Measurements from ENCODE around the gene UBE2G2. TPM values are rescaled to one million over a fixed set of nuclear protein-coding genes. Genes with fewer than 3 reads are reported as not detected.

The UBE2G2 gene
- total RNA-seq, 2 donors from 2014 or later = 124 TPM

DNA sequence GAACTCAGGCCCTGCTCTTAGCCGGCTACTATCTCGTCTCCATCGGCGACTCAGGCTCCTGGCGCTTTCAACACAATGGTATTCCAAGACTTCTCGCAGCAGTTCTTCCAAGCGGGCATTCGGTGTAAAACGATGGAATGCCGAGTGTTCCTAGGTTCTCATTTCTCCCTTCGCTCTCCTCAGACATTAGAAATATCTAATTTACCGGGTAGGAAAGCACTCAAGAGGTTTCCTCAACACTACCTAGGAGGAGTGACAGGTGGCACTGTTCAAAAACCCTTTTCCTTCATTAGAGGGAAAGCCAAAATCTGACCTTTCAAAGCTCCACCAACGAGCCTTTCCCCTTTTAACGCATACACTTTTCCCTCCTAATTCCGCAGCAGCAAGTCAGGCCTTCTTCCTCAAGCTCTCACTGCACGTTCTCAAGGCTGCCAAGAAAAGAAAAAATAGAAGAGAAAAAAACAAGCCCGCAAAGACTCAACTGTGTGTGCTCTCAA is 601 bp downstream of the UBE2G2 start:
- H3K4me1 Mint-ChIP-seq = peaks cover 40% of the 10 kb centered on the region
- no peaks in the 10 kb centered on the region for H3K27me3 Mint-ChIP-seq
- peak overlapping the region; percentile 97 for H3K4me3 Mint-ChIP-seq
- peak overlapping the region; percentile 62 for H3K27ac Mint-ChIP-seq
- no peaks in the 10 kb centered on the region for H3K9me3 ChIP-seq (ENCODE audit: control insufficient read depth, low read length, poor library complexity, severe bottlenecking)
- DNase-seq (no peak), ATAC-seq (peak; percentile 72)
- peaks cover 7% of the 10 kb centered on the region for H3K36me3 Mint-ChIP-seq (ENCODE audit: low read depth)

DNA sequence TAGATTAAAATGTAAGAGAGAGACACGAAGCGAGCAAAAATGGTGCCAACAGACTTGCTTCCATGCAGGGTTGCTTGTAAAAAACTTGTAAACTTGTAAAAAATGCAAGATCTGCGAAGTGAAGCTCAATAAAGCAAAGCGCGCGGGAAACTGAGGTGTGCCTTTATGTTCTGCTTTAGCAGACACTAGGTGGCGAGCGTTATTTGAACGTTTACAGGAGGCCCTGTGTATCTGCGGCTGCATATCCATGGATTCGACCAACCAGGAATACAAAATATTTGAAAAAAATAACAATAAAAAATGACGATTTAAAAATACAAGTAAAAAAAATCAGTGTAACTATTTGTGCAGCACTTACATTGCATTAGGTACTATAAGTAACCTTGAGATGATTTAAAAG is 1.5 kb downstream of the UBE2G2 start:
- no peaks in the 10 kb centered on the region for H3K9me3 ChIP-seq (ENCODE audit: control insufficient read depth, low read length, poor library complexity, severe bottlenecking)
- ATAC-seq (no peak), DNase-seq (no peak)
- H3K4me3 Mint-ChIP-seq = peak overlapping the region; percentile 97
- peak overlapping the region; percentile 87 for H3K27ac Mint-ChIP-seq
- no peaks in the 10 kb centered on the region for H3K27me3 Mint-ChIP-seq
- H3K36me3 Mint-ChIP-seq (ENCODE audit: low read depth) = peaks cover 3% of the 10 kb centered on the region
- H3K4me1 Mint-ChIP-seq = peaks cover 44% of the 10 kb centered on the region

DNA sequence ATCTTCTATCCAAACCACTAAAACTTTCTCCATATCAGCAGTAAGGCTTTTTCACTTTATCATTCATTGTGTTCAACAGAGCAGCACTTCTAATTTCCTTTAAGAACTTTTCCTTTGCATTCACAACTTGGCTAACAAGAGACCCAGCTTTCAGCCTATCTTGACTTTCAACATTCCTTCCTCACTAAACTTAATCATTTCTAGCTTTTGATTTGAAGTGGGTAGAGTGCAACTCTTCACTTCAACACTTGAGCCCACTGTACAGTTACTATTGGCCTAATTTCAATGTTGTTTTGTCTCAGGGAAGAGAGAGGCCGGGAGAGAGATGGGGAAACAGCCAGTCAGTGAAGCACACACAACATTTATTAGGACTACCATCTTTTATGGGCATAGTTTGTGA is 2.0 kb downstream of the UBE2G2 start:
- peak overlapping the region; percentile 12 for H3K4me3 Mint-ChIP-seq
- no peak for ATAC-seq
- DNase-seq = no peak
- peak overlapping the region; percentile 87 for H3K27ac Mint-ChIP-seq
- no peaks in the 10 kb centered on the region for H3K9me3 ChIP-seq (ENCODE audit: control insufficient read depth, low read length, poor library complexity, severe bottlenecking)
- no peaks in the 10 kb centered on the region for H3K27me3 Mint-ChIP-seq
- H3K4me1 Mint-ChIP-seq = peaks cover 44% of the 10 kb centered on the region
- H3K36me3 Mint-ChIP-seq (ENCODE audit: low read depth) = peaks cover 3% of the 10 kb centered on the region

DNA sequence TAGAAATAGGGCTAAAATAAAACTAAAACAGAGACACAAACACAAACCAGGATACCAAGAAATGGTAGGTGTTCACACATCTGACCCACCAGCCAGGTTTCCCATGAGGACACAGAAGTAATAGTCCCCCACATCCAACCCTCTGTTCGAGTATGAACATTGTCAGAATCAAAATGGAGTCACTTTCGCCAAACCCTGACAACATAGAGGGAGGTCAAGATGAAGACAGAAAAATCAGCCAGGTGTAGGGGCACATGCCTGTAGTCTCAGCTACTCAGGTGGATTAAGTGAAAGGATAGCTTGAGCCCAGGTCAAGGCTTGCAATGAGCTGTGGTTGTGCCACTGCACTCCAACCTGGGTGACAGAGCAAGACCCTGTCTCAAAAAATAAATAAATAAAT is 3.8 kb downstream of the UBE2G2 start:
- ATAC-seq (no peak), DNase-seq (no peak)
- no peaks in the 10 kb centered on the region for H3K27me3 Mint-ChIP-seq
- H3K9me3 ChIP-seq (ENCODE audit: control insufficient read depth, low read length, poor library complexity, severe bottlenecking) = no peaks in the 10 kb centered on the region
- no peak overlapping the region for H3K4me3 Mint-ChIP-seq
- no peaks in the 10 kb centered on the region for H3K36me3 Mint-ChIP-seq (ENCODE audit: low read depth)
- H3K27ac Mint-ChIP-seq = no peak overlapping the region
- H3K4me1 Mint-ChIP-seq = peaks cover 48% of the 10 kb centered on the region

DNA sequence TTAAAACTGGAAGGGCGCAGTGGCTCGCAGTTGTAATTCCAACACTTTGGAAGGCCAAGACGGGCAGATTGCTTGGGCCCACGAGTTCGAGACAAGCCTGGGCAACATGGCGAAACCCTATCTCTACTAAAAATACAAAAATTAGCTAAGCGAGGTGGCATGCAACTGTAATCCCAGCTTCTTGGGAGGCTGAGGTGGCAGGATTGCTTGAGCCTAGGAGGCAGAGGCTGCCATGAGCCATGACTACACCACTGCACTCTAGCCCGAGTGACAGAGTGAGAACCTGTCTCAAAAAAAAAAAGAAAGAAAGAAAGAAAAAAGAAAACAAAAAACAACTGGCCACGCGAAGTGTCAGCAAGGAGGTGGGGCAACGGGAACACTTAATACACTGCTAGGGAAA is 6.3 kb downstream of the UBE2G2 start:
- ATAC-seq = no peak
- H3K27ac Mint-ChIP-seq = no peak overlapping the region

DNA sequence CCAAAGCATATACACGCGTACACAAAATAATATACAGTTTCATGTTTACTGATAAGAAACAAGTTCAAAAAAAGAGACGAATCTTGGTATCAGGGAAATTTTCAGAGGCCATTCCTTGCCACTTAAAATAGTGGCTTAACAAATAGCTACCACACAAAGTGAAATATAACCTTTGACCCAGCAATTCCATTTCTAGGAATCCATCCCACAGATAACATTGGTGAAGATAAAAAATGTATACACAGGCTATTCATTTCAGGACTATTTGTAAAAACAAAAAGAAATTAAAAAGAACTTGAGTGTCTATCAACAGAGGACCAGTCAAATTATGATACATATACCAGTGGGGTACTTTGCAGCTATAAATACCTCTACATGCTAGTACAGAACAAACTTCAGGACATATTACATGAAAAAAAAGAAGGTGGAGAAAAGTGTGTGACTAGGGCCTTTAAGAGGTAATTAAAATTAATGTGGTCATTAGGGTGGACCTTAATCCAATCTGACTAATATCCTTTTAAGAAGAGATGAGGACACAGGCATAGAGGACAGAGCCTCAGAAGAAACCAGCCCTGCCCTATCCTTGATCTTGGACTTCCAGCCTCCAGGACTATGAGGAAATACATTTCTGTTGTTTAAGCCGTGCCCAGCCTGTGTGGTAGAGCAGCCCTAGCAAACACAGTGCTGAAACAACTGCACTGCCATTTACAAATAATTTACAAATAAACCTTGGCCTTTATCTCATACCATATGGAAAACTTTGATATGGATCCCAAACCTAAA is 7.8 kb downstream of the UBE2G2 start:
- Mint-ChIP-seq H3K4me3 (no peak overlapping the region), H3K27ac (no peak overlapping the region), H3K4me1 (peaks cover 40% of the 10 kb centered on the region), H3K36me3 (ENCODE audit: low read depth) (peaks cover 5% of the 10 kb centered on the region), H3K27me3 (no peaks in the 10 kb centered on the region)
- ATAC-seq (no peak), DNase-seq (no peak)
- H3K9me3 ChIP-seq (ENCODE audit: control insufficient read depth, low read length, poor library complexity, severe bottlenecking) = no peaks in the 10 kb centered on the region

More for the DNA sequence above, 6.3 kb downstream of the UBE2G2 start:
- H3K9me3 ChIP-seq (ENCODE audit: control insufficient read depth, low read length, poor library complexity, severe bottlenecking) = no peaks in the 10 kb centered on the region
- H3K4me1 Mint-ChIP-seq = peaks cover 44% of the 10 kb centered on the region
- peaks cover 5% of the 10 kb centered on the region for H3K36me3 Mint-ChIP-seq (ENCODE audit: low read depth)
- no peaks in the 10 kb centered on the region for H3K27me3 Mint-ChIP-seq
- no peak overlapping the region for H3K4me3 Mint-ChIP-seq
- DNase-seq = no peak

DNA sequence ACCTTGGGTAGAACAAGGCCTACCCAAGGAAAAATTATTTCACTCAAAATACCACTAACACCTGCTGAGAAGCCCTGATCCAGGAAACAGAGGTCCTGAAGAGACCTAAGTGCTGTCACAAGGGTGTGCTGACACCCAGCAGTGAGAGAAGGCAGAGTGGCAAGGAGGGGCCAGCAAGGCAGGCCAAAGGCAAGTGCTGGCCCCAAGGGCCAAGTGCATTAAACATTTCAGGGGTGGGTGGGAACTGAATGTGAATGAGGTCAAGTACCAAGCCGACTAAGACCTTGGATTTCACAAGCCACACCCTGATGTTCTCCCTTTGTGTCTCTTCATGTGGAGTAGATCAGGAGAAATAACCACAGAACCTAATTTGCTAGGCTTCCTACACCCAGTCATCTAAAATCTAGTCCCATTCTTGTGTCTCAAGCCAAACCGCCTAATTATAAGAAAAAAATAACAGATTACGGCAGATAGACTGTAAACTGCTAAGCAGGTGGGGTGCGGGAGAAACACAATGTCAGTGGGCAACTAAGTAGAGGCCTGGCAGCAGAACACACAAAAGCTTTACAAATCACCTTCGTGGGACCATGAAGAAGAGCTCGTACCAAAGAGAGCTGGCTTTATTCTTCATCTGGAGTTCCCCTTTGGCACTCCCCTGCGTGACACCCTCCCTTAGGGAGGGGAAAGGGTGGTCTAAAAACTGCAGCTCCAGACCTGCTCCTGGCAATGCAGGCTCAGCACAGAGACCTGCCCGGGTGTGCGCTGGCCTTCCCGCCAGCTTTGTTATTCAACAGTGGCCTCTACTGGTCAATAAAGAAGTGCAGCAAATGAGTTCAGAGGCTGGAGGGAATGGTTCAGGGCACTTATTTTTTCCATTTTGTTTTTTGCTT is 8.7 kb downstream of the UBE2G2 start:
- H3K9me3 ChIP-seq (ENCODE audit: control insufficient read depth, low read length, poor library complexity, severe bottlenecking) = no peaks in the 10 kb centered on the region
- H3K4me1 Mint-ChIP-seq = peaks cover 37% of the 10 kb centered on the region
- H3K27ac Mint-ChIP-seq = peak overlapping the region; percentile 56
- peaks cover 5% of the 10 kb centered on the region for H3K36me3 Mint-ChIP-seq (ENCODE audit: low read depth)
- peak; percentile 30 to 38 (median 30) for DNase-seq
- peak; percentile 95 for ATAC-seq
- no peaks in the 10 kb centered on the region for H3K27me3 Mint-ChIP-seq
- H3K4me3 Mint-ChIP-seq = no peak overlapping the region

DNA sequence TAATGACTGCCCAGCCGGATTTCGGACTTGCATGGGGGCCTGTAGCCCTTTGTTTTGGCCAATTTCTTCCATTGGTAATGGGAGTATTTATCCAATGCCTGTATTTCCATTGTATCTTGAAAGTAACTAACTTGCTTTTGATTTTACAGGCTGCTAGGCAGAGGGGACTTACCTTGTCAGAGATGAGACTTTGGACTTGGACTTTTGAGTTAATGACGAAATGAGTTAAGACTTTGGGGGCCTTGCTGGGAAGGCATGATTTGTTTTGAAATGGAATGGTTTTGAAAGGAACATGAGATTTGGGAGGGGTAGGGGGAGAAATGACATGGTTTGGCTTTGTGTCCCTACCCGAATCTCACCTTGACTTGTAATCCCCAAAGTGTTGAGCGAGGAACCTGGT is 9.6 kb downstream of the UBE2G2 start:
- no peaks in the 10 kb centered on the region for H3K9me3 ChIP-seq (ENCODE audit: control insufficient read depth, low read length, poor library complexity, severe bottlenecking)
- DNase-seq (no peak), ATAC-seq (no peak)
- Mint-ChIP-seq H3K27ac (no peak overlapping the region), H3K36me3 (ENCODE audit: low read depth) (peaks cover 5% of the 10 kb centered on the region), H3K27me3 (no peaks in the 10 kb centered on the region), H3K4me1 (peaks cover 35% of the 10 kb centered on the region), H3K4me3 (no peak overlapping the region)

DNA sequence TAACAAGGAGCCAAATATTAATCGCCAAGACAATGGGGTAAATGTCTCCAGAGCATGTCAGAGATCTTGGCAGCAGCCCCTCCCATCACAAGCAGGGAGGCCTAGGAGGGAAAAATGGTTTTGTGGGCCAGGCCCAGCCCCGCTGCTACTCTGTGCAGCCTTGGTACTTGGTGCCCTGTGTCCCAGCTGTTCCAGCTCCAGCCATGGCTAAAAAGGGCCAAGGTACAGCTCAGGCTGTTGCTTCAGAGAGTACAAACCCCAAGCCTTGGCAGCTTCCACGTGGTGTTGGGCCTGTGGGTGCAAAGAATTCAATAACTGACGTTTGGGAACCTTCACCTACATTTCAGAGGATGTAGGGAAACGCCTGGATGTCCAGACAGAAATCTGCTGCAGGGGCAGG is 10.4 kb downstream of the UBE2G2 start:
- Mint-ChIP-seq H3K27ac (no peak overlapping the region), H3K27me3 (no peaks in the 10 kb centered on the region), H3K4me1 (peaks cover 31% of the 10 kb centered on the region), H3K36me3 (ENCODE audit: low read depth) (peaks cover 5% of the 10 kb centered on the region), H3K4me3 (no peak overlapping the region)
- no peaks in the 10 kb centered on the region for H3K9me3 ChIP-seq (ENCODE audit: control insufficient read depth, low read length, poor library complexity, severe bottlenecking)
- DNase-seq (no peak), ATAC-seq (no peak)

DNA sequence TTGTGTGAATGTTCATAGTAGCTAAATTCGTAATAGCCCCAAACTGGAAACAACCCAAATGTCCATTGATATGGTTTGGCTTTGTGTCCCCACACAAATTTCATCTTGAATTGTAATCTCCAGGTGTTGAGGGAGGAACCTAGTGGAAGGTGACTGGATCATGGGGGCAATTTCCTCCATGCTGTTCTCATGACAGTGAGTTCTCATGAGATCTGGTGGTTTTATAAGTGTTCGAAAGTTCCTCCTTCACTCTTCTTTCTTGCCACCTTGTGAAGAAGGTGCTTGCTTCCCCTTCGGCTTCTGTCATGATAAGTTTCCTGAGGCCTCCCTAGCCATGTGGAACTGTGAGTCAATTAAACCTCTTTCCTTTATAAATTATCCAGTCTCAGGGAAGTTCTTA is 11.3 kb downstream of the UBE2G2 start:
- Mint-ChIP-seq H3K27me3 (no peaks in the 10 kb centered on the region), H3K4me1 (peaks cover 28% of the 10 kb centered on the region), H3K27ac (no peak overlapping the region), H3K36me3 (ENCODE audit: low read depth) (peaks cover 5% of the 10 kb centered on the region), H3K4me3 (no peak overlapping the region)
- ATAC-seq (no peak), DNase-seq (no peak)
- no peaks in the 10 kb centered on the region for H3K9me3 ChIP-seq (ENCODE audit: control insufficient read depth, low read length, poor library complexity, severe bottlenecking)

DNA sequence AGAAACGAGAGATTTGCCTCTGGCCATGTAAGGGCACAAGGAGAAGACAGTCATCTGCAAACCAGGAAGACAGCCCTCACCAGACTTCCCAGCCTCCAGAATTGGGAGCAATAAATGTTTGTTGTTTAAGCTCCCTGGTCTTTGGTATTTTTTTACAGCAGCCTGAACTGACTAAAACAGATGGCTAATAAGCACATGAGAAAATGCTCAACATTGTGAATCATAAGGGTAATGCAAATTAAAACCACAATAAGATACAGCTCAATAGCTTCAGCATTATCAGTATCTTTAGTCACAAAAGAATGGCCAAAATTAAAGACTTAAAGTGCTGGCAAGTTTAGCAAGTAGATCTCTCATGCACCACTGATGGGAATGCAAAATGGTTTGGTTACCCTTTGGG is 11.7 kb downstream of the UBE2G2 start:
- H3K4me1 Mint-ChIP-seq = peaks cover 28% of the 10 kb centered on the region

DNA sequence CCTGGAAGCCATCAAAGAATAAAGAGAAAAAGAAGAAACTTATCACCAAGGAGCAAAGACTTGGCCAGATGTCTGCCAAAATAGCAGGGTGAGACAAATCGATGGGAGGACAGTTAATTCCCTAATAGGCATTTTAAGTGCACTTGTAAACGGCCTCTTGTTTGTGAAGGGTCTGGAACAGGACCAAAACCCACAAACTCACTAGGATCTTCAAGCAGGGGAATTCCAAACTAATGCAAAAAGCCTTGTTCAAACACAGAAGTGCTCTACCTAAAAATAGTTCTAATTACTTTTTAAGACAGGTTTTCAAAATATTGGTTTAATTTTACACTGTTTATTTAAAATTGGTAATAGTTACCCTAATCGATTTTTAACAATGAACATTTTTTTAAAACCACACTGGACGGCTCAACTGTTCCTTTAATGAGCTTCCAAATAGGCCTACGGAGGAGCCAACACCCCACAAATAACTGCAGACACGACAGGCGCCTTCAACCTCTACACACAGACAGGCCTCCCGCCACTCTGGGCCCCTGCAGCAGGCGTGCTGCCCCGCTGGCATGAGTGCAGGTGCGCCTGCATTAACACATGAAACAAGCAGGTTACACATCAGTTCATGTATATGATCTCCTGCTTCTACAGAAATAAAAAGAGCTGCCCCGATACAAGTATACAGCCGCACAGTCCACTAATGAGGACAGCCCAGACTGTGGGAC is 15.8 kb downstream of the UBE2G2 start:
- ATAC-seq = no peak
- Mint-ChIP-seq H3K27ac (no peak overlapping the region), H3K4me1 (peaks cover 19% of the 10 kb centered on the region), H3K4me3 (no peak overlapping the region), H3K27me3 (no peaks in the 10 kb centered on the region), H3K36me3 (ENCODE audit: low read depth) (peaks cover 12% of the 10 kb centered on the region)
- no peak for DNase-seq
- no peaks in the 10 kb centered on the region for H3K9me3 ChIP-seq (ENCODE audit: control insufficient read depth, low read length, poor library complexity, severe bottlenecking)

More for the DNA sequence above, 11.7 kb downstream of the UBE2G2 start:
- Mint-ChIP-seq H3K4me3 (no peak overlapping the region), H3K27ac (peak overlapping the region; percentile 11), H3K36me3 (ENCODE audit: low read depth) (peaks cover 8% of the 10 kb centered on the region), H3K27me3 (no peaks in the 10 kb centered on the region)
- ATAC-seq (no peak), DNase-seq (no peak)
- no peaks in the 10 kb centered on the region for H3K9me3 ChIP-seq (ENCODE audit: control insufficient read depth, low read length, poor library complexity, severe bottlenecking)

DNA sequence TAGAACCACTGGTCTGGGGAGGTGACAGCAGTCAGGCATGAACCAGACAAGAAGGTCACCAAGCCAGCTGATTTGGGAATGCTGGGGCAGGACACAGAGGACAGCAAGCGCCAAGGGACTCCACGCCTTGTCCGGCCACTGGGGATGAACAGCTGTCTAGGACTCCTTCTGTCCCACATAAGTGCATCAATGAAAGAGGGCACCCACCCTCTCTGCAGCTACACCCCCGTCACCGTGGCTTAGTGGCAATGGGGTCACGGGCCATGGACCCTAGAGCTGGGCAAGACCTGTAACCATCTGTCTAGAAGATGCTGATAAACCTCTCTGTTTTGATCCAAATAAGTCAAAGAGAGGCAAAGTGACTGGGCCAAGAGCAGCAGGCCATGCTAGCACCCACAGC is 16.8 kb downstream of the UBE2G2 start:
- H3K36me3 Mint-ChIP-seq (ENCODE audit: low read depth) = peaks cover 10% of the 10 kb centered on the region
- no peak for DNase-seq
- no peak overlapping the region for H3K4me3 Mint-ChIP-seq

More for the DNA sequence above, 16.8 kb downstream of the UBE2G2 start:
- Mint-ChIP-seq H3K4me1 (peaks cover 16% of the 10 kb centered on the region), H3K27ac (no peak overlapping the region), H3K27me3 (no peaks in the 10 kb centered on the region)
- no peak for ATAC-seq
- no peaks in the 10 kb centered on the region for H3K9me3 ChIP-seq (ENCODE audit: control insufficient read depth, low read length, poor library complexity, severe bottlenecking)

All from T-helper 17 cell (primary cell).